H9 (cell line): ENCODE results near the gene ZNF146. TPM values are rescaled to one million over a fixed set of nuclear protein-coding genes. Genes with fewer than 3 reads are reported as not detected.

Source experiments
- DNase-seq: peaks from one replicate; pipeline ENCODE4 v3.0.0-alpha.2; 2017
- H2AFZ ChIP-seq: one replicate; pipeline ENCODE4 v1.6.1; 2013; ENCODE audit warnings: mild to moderate bottlenecking, low read length, control low read depth, moderate library complexity
- H2AK5ac ChIP-seq: 2 replicates; pipeline ENCODE4 v1.6.1; 2013; ENCODE audit warnings: low read length, control low read depth, mixed read lengths; ENCODE audit not compliant: insufficient read length
- H2BK120ac ChIP-seq: one replicate; pipeline ENCODE4 v1.6.1; 2013; ENCODE audit warnings: low read depth, mild to moderate bottlenecking, low read length, control low read depth, inconsistent platforms; ENCODE audit not compliant: poor library complexity, severe bottlenecking
- H2BK12ac ChIP-seq: 2 replicates; pipeline ENCODE4 v1.6.1; 2013; ENCODE audit warnings: low read length, control low read depth, mixed read lengths, low read depth; ENCODE audit not compliant: insufficient read length
- H2BK15ac ChIP-seq: 2 replicates; pipeline ENCODE4 v1.6.1; 2013; ENCODE audit warnings: low read depth, low read length, control low read depth
- H2BK20ac ChIP-seq: one replicate; pipeline ENCODE4 v1.6.1; 2013; ENCODE audit warnings: low read depth, mild to moderate bottlenecking, low read length, control low read depth, inconsistent platforms; ENCODE audit not compliant: poor library complexity, severe bottlenecking
- H2BK5ac ChIP-seq: 2 replicates; pipeline ENCODE4 v1.6.1; 2013; ENCODE audit warnings: low read length, control low read depth, mixed read lengths; ENCODE audit not compliant: insufficient read length
- H3K14ac ChIP-seq: 2 replicates; pipeline ENCODE4 v1.6.1; 2013; ENCODE audit warnings: low read length, control low read depth; ENCODE audit not compliant: insufficient read depth
- H3K18ac ChIP-seq: 2 replicates; pipeline ENCODE4 v1.6.1; 2013; ENCODE audit warnings: low read depth, mild to moderate bottlenecking, mixed read lengths, low read length, control low read depth; ENCODE audit not compliant: insufficient read length
- H3K23ac ChIP-seq: 2 replicates; pipeline ENCODE4 v1.6.1; 2013; ENCODE audit warnings: low read length, control low read depth, mixed read lengths, low read depth; ENCODE audit not compliant: insufficient read length
- H3K23me2 ChIP-seq: 2 replicates; pipeline ENCODE4 v1.6.1; 2013; ENCODE audit warnings: low read depth, mild to moderate bottlenecking, mixed read lengths, low read length, control low read depth; ENCODE audit not compliant: insufficient read length, poor library complexity, severe bottlenecking
- H3K27ac ChIP-seq: 2 replicates; pipeline ENCODE4 v1.5.1; 2013; ENCODE audit warnings: low read length, control low read depth, mixed read lengths, low read depth; ENCODE audit not compliant: insufficient read length
- H3K27me3 ChIP-seq: 2 replicates; pipeline ENCODE4 v1.6.1; 2013; ENCODE audit warnings: low read length, control low read depth, inconsistent platforms; ENCODE audit not compliant: insufficient read depth
- H3K4ac ChIP-seq: 2 replicates; pipeline ENCODE4 v1.6.1; 2013; ENCODE audit warnings: low read depth, mild to moderate bottlenecking, control low read depth, inconsistent platforms, low read length, moderate library complexity
- H3K4me1 ChIP-seq: 2 replicates; pipeline ENCODE4 v1.6.1; 2013; ENCODE audit warnings: low read length, control low read depth, inconsistent platforms; ENCODE audit not compliant: insufficient read depth
- H3K4me2 ChIP-seq: 2 replicates; pipeline ENCODE4 v1.6.1; 2013; ENCODE audit warnings: low read length, control low read depth, mixed read lengths; ENCODE audit not compliant: insufficient read length, insufficient read depth
- H3K56ac ChIP-seq: 2 replicates; pipeline ENCODE4 v1.6.1; 2013; ENCODE audit warnings: low read depth, mild to moderate bottlenecking, mixed read lengths, low read length, control low read depth; ENCODE audit not compliant: insufficient read length
- H3K79me1 ChIP-seq: 2 replicates; pipeline ENCODE4 v1.6.1; 2013; ENCODE audit warnings: low read depth, mild to moderate bottlenecking, moderate library complexity, low read length, control low read depth, inconsistent platforms; ENCODE audit not compliant: insufficient read depth, poor library complexity, severe bottlenecking
- H3K79me2 ChIP-seq: 2 replicates; pipeline ENCODE4 v1.6.1; 2013; ENCODE audit warnings: low read length, control low read depth, inconsistent platforms; ENCODE audit not compliant: insufficient read depth
- H3K9ac ChIP-seq: 2 replicates; pipeline ENCODE4 v1.6.1; 2013; ENCODE audit warnings: low read length, control low read depth, mixed read lengths; ENCODE audit not compliant: insufficient read length; ENCODE audit errors: extremely low read depth
- H3K9me3 ChIP-seq: one replicate; pipeline ENCODE4 v1.6.1; 2013; ENCODE audit warnings: low read depth, low read length, inconsistent platforms; ENCODE audit not compliant: control insufficient read depth
- H3T11ph ChIP-seq: one replicate; pipeline ENCODE4 v1.6.1; 2013; ENCODE audit warnings: mild to moderate bottlenecking, low read length, control low read depth, inconsistent platforms
- H4K20me1 ChIP-seq: one replicate; pipeline ENCODE4 v1.6.1; 2013; ENCODE audit not compliant: control insufficient read depth, insufficient read length, insufficient read depth
- H4K5ac ChIP-seq: 2 replicates; pipeline ENCODE4 v1.6.1; 2013; ENCODE audit warnings: low read depth, mild to moderate bottlenecking, mixed read lengths, low read length, control low read depth; ENCODE audit not compliant: insufficient read length
- H4K8ac ChIP-seq: replicated peaks from 2 replicates; pipeline ENCODE4 v1.6.1; 2013; ENCODE audit warnings: low read length, control low read depth, mixed read lengths, low read depth; ENCODE audit not compliant: insufficient read length
- H4K91ac ChIP-seq: 2 replicates; pipeline ENCODE4 v1.6.1; 2013; ENCODE audit warnings: low read depth, mild to moderate bottlenecking, moderate library complexity, mixed read lengths, low read length, control low read depth; ENCODE audit not compliant: insufficient read length
- H3K27ac Mint-ChIP-seq, 3 experiments: 2 replicates in 2 of 3; 3 replicates in 1 of 3; pipeline ENCODE4 v1.8.0; 2020 to 2021; ENCODE audit warnings: mixed read lengths in 3 of 3, mild to moderate bottlenecking in 1 of 3, moderate library complexity in 1 of 3
- H3K27me3 Mint-ChIP-seq: 2 replicates; pipeline ENCODE4 v1.8.0; 2021; ENCODE audit warnings: low read depth, mild to moderate bottlenecking, moderate library complexity, mixed read lengths
- H3K36me3 Mint-ChIP-seq, 3 experiments: 2 replicates in 2 of 3; 3 replicates in 1 of 3; pipeline ENCODE4 v1.8.0; 2020 to 2021; ENCODE audit warnings: low read depth in 3 of 3, mixed read lengths in 3 of 3; ENCODE audit not compliant: insufficient read depth in 1 of 3
- H3K4me1 Mint-ChIP-seq, 2 experiments: 2 replicates each; pipeline ENCODE4 v1.8.0; 2020; ENCODE audit warnings: mixed read lengths in 2 of 2
- H3K4me3 Mint-ChIP-seq, 2 experiments: 2 replicates in 1 of 2; 3 replicates in 1 of 2; pipeline ENCODE4 v1.8.0; 2020 to 2021; ENCODE audit warnings: mild to moderate bottlenecking in 2 of 2, mixed read lengths in 2 of 2, moderate library complexity in 1 of 2
- H3K9me3 Mint-ChIP-seq, 2 experiments: 2 replicates in 1 of 2; 3 replicates in 1 of 2; pipeline ENCODE4 v1.8.0; 2020; ENCODE audit warnings: mild to moderate bottlenecking in 2 of 2, mixed read lengths in 2 of 2, moderate library complexity in 1 of 2
- WGBS: extraction: QIAGEN DNeasy Blood & Tissue Kit; methylation state at CpG from one replicate; pipeline ENCODE4 v1.1.7; 2013; ENCODE audit warnings: missing lambda C conversion rate, low lambda C conversion rate, mixed read lengths; ENCODE audit not compliant: insufficient read length; ENCODE audit errors: extremely low coverage; 5-methylcytosine and 5-hydroxymethylcytosine counted together
- total RNA-seq: library from RNA; stranded (reverse); gene quantifications from 2 replicates; pipeline ENCODE4 v1.2.1, GENCODE V29; 2021
- TF ChIP-seq, protein P1 (sequence below): fragments of 200-600 bp; sonication (generic); conservative IDR thresholded peaks from 3 replicates; pipeline ENCODE4 v1.8.0; 2021; ENCODE audit warnings: antibody characterized with exemption, mild to moderate bottlenecking

The ZNF146 gene
- total RNA-seq, 1 experiment from 2014 or later, result 166 TPM

DNA sequence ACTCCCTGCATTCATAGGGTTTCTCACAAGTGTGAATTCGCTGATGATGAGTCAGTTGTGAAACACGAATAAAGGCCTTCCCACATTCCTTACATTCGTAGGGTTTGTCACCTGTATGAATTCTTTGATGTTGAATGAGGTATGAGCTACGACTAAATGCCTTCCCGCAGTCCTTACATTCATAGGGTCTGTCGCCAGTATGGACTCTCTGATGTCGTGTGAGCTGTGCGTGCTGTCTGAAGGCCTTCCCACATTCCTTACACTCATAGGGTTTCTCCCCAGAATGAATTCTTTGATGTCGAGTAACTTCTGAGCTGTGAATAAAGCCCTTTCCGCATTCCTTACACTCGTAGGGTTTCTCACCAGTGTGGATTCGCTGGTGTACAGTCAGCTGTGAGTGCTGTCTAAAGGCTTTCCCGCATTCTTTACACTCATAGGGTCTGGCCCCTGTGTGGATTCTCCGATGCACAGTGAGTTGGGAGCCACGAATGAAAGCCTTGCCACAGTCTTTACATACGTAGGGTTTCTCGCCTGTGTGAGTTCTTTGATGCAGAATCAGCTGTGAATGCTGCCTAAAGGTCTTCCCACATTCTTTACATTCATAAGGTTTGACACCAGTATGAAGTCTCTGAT lies 32.2 kb upstream of the ZNF146 start:
- Histone ChIP-seq H4K8ac (no peak overlapping the region), H3K79me2 (no peaks in the 10 kb centered on the region), H3K27me3 (no peaks in the 10 kb centered on the region), H3K4me2 (no peak overlapping the region), H3K4me1 (peaks cover 4% of the 10 kb centered on the region; the same call in 1 of the 2 replicates), H2AFZ (no peak overlapping the region), H2BK12ac (no peak overlapping the region), H2AK5ac (no peak overlapping the region), H3K23ac (no peak overlapping the region), H3K23me2 (no peaks in the 10 kb centered on the region), H3K9me3 (no peaks in the 10 kb centered on the region), H3K4ac (no peak overlapping the region), H3K18ac (no peak overlapping the region), H3K27ac (peak overlapping the region; percentile 32), H2BK120ac (no peak overlapping the region), H4K5ac (peak overlapping the region; percentile 23), H4K91ac (no peak overlapping the region), H3K14ac (no peak overlapping the region), H2BK15ac (no peak overlapping the region), H3K9ac (no peak overlapping the region), H2BK20ac (no peak overlapping the region), H3T11ph (no peak overlapping the region), H2BK5ac (no peak overlapping the region), H3K79me1 (no peaks in the 10 kb centered on the region), H4K20me1 (no peaks in the 10 kb centered on the region), H3K56ac (no peak overlapping the region)
- H3K36me3 Mint-ChIP-seq, result no peaks in the 10 kb centered on the region
- no peaks in the 10 kb centered on the region for H3K9me3 Mint-ChIP-seq
- H3K4me3 Mint-ChIP-seq, result no peak overlapping the region
- H3K27me3 Mint-ChIP-seq, result no peaks in the 10 kb centered on the region
- H3K27ac Mint-ChIP-seq, result peak overlapping the region in 2 of 3 experiments; percentile 41 to 50; a peak in 2 of 7 replicates
- no CpG with 5 or more reads among the region's 17 CpGs for WGBS
- TF ChIP-seq, protein P1, sequence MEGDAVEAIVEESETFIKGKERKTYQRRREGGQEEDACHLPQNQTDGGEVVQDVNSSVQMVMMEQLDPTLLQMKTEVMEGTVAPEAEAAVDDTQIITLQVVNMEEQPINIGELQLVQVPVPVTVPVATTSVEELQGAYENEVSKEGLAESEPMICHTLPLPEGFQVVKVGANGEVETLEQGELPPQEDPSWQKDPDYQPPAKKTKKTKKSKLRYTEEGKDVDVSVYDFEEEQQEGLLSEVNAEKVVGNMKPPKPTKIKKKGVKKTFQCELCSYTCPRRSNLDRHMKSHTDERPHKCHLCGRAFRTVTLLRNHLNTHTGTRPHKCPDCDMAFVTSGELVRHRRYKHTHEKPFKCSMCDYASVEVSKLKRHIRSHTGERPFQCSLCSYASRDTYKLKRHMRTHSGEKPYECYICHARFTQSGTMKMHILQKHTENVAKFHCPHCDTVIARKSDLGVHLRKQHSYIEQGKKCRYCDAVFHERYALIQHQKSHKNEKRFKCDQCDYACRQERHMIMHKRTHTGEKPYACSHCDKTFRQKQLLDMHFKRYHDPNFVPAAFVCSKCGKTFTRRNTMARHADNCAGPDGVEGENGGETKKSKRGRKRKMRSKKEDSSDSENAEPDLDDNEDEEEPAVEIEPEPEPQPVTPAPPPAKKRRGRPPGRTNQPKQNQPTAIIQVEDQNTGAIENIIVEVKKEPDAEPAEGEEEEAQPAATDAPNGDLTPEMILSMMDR, result no peak
- DNase-seq, result peak; percentile 48
- H3K4me1 Mint-ChIP-seq, result peaks cover 6 to 17% of the 10 kb centered on the region in 2 experiments; a peak in 3 of 4 replicates
